ENCODE data around the gene ARID5A. TPM values are rescaled to one million over a fixed set of nuclear protein-coding genes. Genes with fewer than 3 reads are reported as not detected.

ARID5A gene
- 10 to 100 TPM; 61.5 to 64.3 TPM for total RNA-seq

- H3K9me3 Mint-ChIP-seq: no peaks in the 10 kb centered on the region
- peak; percentile 97 for DNase-seq
- ATAC-seq: peak; percentile 64
- ChIA-PET POLR2A (interaction anchor here (1.1 to 23.0 kb wide), 5 partner anchors 5 to 270 kb away, joined by 3 to 438 read pairs (median 3); partner anchors contain the start of genes ARID5A and KANSL3), CTCF (interaction anchor here (1.0 to 5.0 kb wide), 3 partner anchors 10 to 20 kb away, joined by 3 to 30 read pairs (median 7); no protein-coding TSS in a partner anchor)
- peak within 1 kb of the TSS; percentile 87 for H3K4me3 Mint-ChIP-seq
- peak within 1 kb of the TSS; percentile 97 for H3K27ac Mint-ChIP-seq
- H3K4me1 Mint-ChIP-seq (ENCODE audit: low read depth): peaks cover 54% of the 10 kb centered on the region
- H3K36me3 Mint-ChIP-seq (ENCODE audit: low read depth): peaks cover 29% of the 10 kb centered on the region
- intact Hi-C loops (cut with micrococcal nuclease): loop anchor here (5.0 to 10.0 kb wide), 3 partner anchors 44 to 392 kb away; partner anchors contain the start of genes DUSP2 and ITPRIPL1
- H3K27me3 Mint-ChIP-seq: no peaks in the 10 kb centered on the region
- peak; percentile 81 for TF ChIP-seq CTCF (IDR thresholded peaks at IDR 0.05)
Measured at GRCh38 chr2:96536445-96537065, at the start of gene ARID5A. TSS of gene ARID5A (plus strand) at chr2:96536752. CDS start at chr2:96536827, 75 bp downstream.

- Mint-ChIP-seq H3K27ac (peak overlapping the region; percentile 1), H3K36me3 (ENCODE audit: low read depth) (peaks cover 5% of the 10 kb centered on the region), H3K4me3 (no peak overlapping the region), H3K27me3 (no peaks in the 10 kb centered on the region), H3K9me3 (peaks cover 7% of the 10 kb centered on the region), H3K4me1 (ENCODE audit: low read depth) (peaks cover 59% of the 10 kb centered on the region)
- ATAC-seq (no peak), DNase-seq (no peak)
- intact Hi-C loops (cut with micrococcal nuclease): no loop called here
- no peak for TF ChIP-seq CTCF (IDR thresholded peaks at IDR 0.05)
- ChIA-PET POLR2A (interaction anchor here (0.7 to 1.6 kb wide), 2 partner anchors 39 to 183 kb away, joined by 4 read pairs; no protein-coding TSS in a partner anchor), CTCF (interaction anchor here (1.0 to 2.0 kb wide), 4 partner anchors 19 to 82 kb away, joined by 3 to 6 read pairs (median 4); no protein-coding TSS in a partner anchor)
Measured at GRCh38 chr2:96489261-96489660, 47.3 kb upstream of the ARID5A start.

GRCh38 chr2:96489663-96490062 lies 46.9 kb upstream of the ARID5A start:
- H3K4me1 Mint-ChIP-seq (ENCODE audit: low read depth): peaks cover 57% of the 10 kb centered on the region
- H3K36me3 Mint-ChIP-seq (ENCODE audit: low read depth): peaks cover 7% of the 10 kb centered on the region
- TF ChIP-seq CTCF (IDR thresholded peaks at IDR 0.05): no peak
- ChIA-PET POLR2A (interaction anchor here (0.7 to 1.6 kb wide), 3 partner anchors 9 to 184 kb away, joined by 3 to 4 read pairs (median 4); no protein-coding TSS in a partner anchor), CTCF (interaction anchor here (1.0 to 2.0 kb wide), 2 partner anchors 20 to 82 kb away, joined by 3 to 6 read pairs; no protein-coding TSS in a partner anchor)
- no peaks in the 10 kb centered on the region for H3K27me3 Mint-ChIP-seq
- intact Hi-C loops (cut with micrococcal nuclease): loop anchor here (5.0 kb wide), 1 partner anchor 48 kb away; the partner anchor contains the start of gene ARID5A
- no peak overlapping the region for H3K4me3 Mint-ChIP-seq
- peaks cover 8% of the 10 kb centered on the region for H3K9me3 Mint-ChIP-seq
- ATAC-seq (no peak), DNase-seq (no peak)
- H3K27ac Mint-ChIP-seq: peak overlapping the region; percentile 1

GRCh38 chr2:96491860-96492497 lies 44.6 kb upstream of the ARID5A start:
- intact Hi-C loops (cut with micrococcal nuclease): loop anchor here (5.0 kb wide), 1 partner anchor 45 kb away; the partner anchor contains the start of gene ARID5A
- DNase-seq (peak; percentile 49), ATAC-seq (peak; percentile 78)
- Mint-ChIP-seq H3K27me3 (no peaks in the 10 kb centered on the region), H3K4me1 (ENCODE audit: low read depth) (peaks cover 48% of the 10 kb centered on the region), H3K9me3 (peaks cover 18% of the 10 kb centered on the region), H3K4me3 (peak overlapping the region; percentile 30), H3K27ac (peak overlapping the region; percentile 85), H3K36me3 (ENCODE audit: low read depth) (peaks cover 13% of the 10 kb centered on the region)
- ChIA-PET CTCF (interaction anchor here (0.8 to 2.2 kb wide), 6 partner anchors 13 to 85 kb away, joined by 3 to 14 read pairs (median 3); partner anchors contain the start of gene NEURL3), POLR2A (interaction anchor here (1.1 to 1.6 kb wide), 2 partner anchors 11 to 36 kb away, joined by 3 to 4 read pairs; no protein-coding TSS in a partner anchor)
- no peak for TF ChIP-seq CTCF (IDR thresholded peaks at IDR 0.05)

Data from activated CD8-positive, alpha-beta T cell treated with anti-CD3 and anti-CD28 coated beads for 36 hours (primary cell).